ENCODE results near the gene P2RY12. TPM values are rescaled to one million over a fixed set of nuclear protein-coding genes. Genes with fewer than 3 reads are reported as not detected.

The P2RY12 gene
- total and polyA plus RNA-seq, 2 donors (not counting 1 experiment from before 2014, with no cell fraction given), result 0.42 to 0.79 TPM

DNA sequence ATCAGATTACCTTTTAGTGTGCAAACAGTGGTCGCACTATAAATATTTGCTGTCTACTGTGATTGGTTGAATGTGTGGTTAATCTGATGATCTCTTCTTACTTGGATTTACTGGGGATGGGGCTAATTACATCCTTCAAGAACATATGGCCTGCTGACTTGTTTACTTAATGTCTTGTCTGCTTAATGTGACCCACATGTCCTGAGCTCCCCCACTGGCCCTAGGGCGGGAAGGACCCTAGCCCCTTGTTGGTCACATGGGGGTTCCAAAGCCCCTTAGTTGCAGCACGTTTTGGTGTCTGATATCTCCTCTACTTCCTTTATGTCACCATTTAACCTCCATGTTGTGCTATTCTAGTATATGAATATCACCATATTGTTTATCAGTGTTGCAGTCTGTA lies 17.8 kb upstream of the P2RY12 start:
- Histone ChIP-seq H3K79me2 (ENCODE audit: control insufficient read depth, insufficient read depth, low read length) (no peaks in the 10 kb centered on the region), H4K20me1 (ENCODE audit: control insufficient read depth, insufficient read depth, low read length, poor library complexity, severe bottlenecking) (no peaks in the 10 kb centered on the region), H3K4me2 (replicated peaks; ENCODE audit: low read depth, low read length, poor library complexity, severe bottlenecking) (no peak overlapping the region), H2AFZ (ENCODE audit: insufficient read depth, low read depth, low read length, poor library complexity, severe bottlenecking) (no peak overlapping the region), H3K9ac (ENCODE audit: low read length) (no peak overlapping the region), H3K27me3 (replicated peaks in 1 of 4; ENCODE audit: control extremely low read depth in 1 of 4, control insufficient read depth in 3 of 4, insufficient read depth in 4 of 4, low read length in 3 of 4) (no peaks in the 10 kb centered on the region), H3K36me3 (replicated peaks in 1 of 2; ENCODE audit: control extremely low read depth in 1 of 2, control insufficient read depth in 1 of 2, extremely low read depth in 1 of 2, insufficient read depth in 2 of 2, low read length in 1 of 2) (no peaks in the 10 kb centered on the region), H3K4me3 (ENCODE audit: control extremely low read depth in 1 of 5, extremely low read depth in 1 of 5, insufficient read depth in 1 of 5, low read depth in 2 of 5, low read length in 4 of 5) (no peak overlapping the region), H3K27ac (ENCODE audit: low read length in 2 of 2) (no peak overlapping the region), H3K4me1 (ENCODE audit: control insufficient read depth in 2 of 2, insufficient read depth in 2 of 2, low read length in 2 of 2) (peaks cover 0 to 8% of the 10 kb centered on the region in 2 donors), H3K9me3 (ENCODE audit: control extremely low read depth in 1 of 3, control insufficient read depth in 2 of 3, insufficient read depth in 1 of 3, low read length in 2 of 3) (peaks cover 0 to 5% (median 4%) of the 10 kb centered on the region in 3 donors)
- no peak for DNase-seq
- H3K27me3 Mint-ChIP-seq, result no peaks in the 10 kb centered on the region
- ATAC-seq (ENCODE audit: low read depth), result no peak
- WGBS (ENCODE audit: insufficient coverage), result 100% methylated on average over 1 of the region's 3 CpGs
- H3K9me3 Mint-ChIP-seq (ENCODE audit: insufficient read depth), result no peaks in the 10 kb centered on the region
- ChIA-PET POLR2A (no interaction called here), CTCF (interaction anchor here (1.4 kb wide), 1 partner anchor 23 kb away, joined by 4 read pairs; no protein-coding TSS in a partner anchor)
- intact Hi-C loops (cut with micrococcal nuclease), result no loop called here
- H3K4me1 Mint-ChIP-seq, result peaks cover 7% of the 10 kb centered on the region
- no peak overlapping the region for H3K27ac Mint-ChIP-seq
- TF ChIP-seq EZH2 (IDR thresholded peaks at IDR 0.05; ENCODE audit: borderline replicate concordance, insufficient read depth, low read depth, low read length, poor library complexity, severe bottlenecking), result no peak
- TF ChIP-seq, protein P1, sequence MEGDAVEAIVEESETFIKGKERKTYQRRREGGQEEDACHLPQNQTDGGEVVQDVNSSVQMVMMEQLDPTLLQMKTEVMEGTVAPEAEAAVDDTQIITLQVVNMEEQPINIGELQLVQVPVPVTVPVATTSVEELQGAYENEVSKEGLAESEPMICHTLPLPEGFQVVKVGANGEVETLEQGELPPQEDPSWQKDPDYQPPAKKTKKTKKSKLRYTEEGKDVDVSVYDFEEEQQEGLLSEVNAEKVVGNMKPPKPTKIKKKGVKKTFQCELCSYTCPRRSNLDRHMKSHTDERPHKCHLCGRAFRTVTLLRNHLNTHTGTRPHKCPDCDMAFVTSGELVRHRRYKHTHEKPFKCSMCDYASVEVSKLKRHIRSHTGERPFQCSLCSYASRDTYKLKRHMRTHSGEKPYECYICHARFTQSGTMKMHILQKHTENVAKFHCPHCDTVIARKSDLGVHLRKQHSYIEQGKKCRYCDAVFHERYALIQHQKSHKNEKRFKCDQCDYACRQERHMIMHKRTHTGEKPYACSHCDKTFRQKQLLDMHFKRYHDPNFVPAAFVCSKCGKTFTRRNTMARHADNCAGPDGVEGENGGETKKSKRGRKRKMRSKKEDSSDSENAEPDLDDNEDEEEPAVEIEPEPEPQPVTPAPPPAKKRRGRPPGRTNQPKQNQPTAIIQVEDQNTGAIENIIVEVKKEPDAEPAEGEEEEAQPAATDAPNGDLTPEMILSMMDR (IDR thresholded peaks at IDR 0.05), result no peak
- no peak overlapping the region for H3K4me3 Mint-ChIP-seq

DNA sequence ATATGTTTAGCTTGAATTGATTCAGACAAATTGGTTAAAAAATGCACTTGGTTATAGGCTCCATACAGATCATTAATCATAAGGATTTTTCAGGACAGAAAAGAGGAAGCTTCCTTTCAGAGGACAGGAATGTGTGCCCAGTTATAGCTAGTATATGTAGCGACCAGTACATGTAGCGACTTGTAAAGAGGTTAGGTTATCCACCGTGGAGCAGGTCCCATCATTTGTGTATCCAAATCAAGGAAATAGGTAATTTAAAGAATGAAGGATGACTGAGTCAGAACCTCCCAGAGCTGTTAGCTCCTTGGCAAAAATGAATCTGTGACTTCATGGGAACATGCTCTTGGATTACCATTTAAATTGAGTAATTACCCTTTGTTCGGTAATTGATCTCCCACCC lies 15.8 kb upstream of the P2RY12 start:
- H3K4me1 Mint-ChIP-seq, result peaks cover 15% of the 10 kb centered on the region
- peaks cover 0 to 5% (median 4%) of the 10 kb centered on the region in 3 donors for H3K9me3 ChIP-seq (ENCODE audit: control extremely low read depth in 1 of 3, control insufficient read depth in 2 of 3, insufficient read depth in 1 of 3, low read length in 2 of 3)
- H3K9me3 Mint-ChIP-seq (ENCODE audit: insufficient read depth), result no peaks in the 10 kb centered on the region
- H3K9ac ChIP-seq (ENCODE audit: low read length), result no peak overlapping the region
- H3K79me2 ChIP-seq (ENCODE audit: control insufficient read depth, insufficient read depth, low read length), result no peaks in the 10 kb centered on the region
- H4K20me1 ChIP-seq (ENCODE audit: control insufficient read depth, insufficient read depth, low read length, poor library complexity, severe bottlenecking), result no peaks in the 10 kb centered on the region
- H3K27me3 Mint-ChIP-seq, result no peaks in the 10 kb centered on the region
- H2AFZ ChIP-seq (ENCODE audit: insufficient read depth, low read depth, low read length, poor library complexity, severe bottlenecking), result no peak overlapping the region
- CTCF ChIA-PET, result interaction anchor here (0.8 to 2.0 kb wide), 2 partner anchors 13 to 73 kb away, joined by 3 to 4 read pairs; no protein-coding TSS in a partner anchor
- no peaks in the 10 kb centered on the region for H3K36me3 ChIP-seq (replicated peaks in 1 of 2; ENCODE audit: control extremely low read depth in 1 of 2, control insufficient read depth in 1 of 2, extremely low read depth in 1 of 2, insufficient read depth in 2 of 2, low read length in 1 of 2)
- ATAC-seq (ENCODE audit: low read depth) (no peak), DNase-seq (no peak)
- peaks cover 0 to 8% of the 10 kb centered on the region in 2 donors for H3K4me1 ChIP-seq (ENCODE audit: control insufficient read depth in 2 of 2, insufficient read depth in 2 of 2, low read length in 2 of 2)
- H3K27ac Mint-ChIP-seq, result no peak overlapping the region
- H3K27ac ChIP-seq (ENCODE audit: low read length in 2 of 2), result no peak overlapping the region
- no peak overlapping the region for H3K4me2 ChIP-seq (replicated peaks; ENCODE audit: low read depth, low read length, poor library complexity, severe bottlenecking)
- intact Hi-C loops (cut with micrococcal nuclease), result no loop called here
- 96% methylated on average over 3 of the region's 4 CpGs for WGBS (ENCODE audit: insufficient coverage)
- H3K4me3 Mint-ChIP-seq, result no peak overlapping the region
- H3K27me3 ChIP-seq (replicated peaks in 1 of 4; ENCODE audit: control extremely low read depth in 1 of 4, control insufficient read depth in 3 of 4, insufficient read depth in 4 of 4, low read length in 3 of 4), result no peaks in the 10 kb centered on the region
- H3K4me3 ChIP-seq (ENCODE audit: control extremely low read depth in 1 of 5, extremely low read depth in 1 of 5, insufficient read depth in 1 of 5, low read depth in 2 of 5, low read length in 4 of 5), result no peak overlapping the region
- POLR2A ChIA-PET, result no interaction called here
- TF ChIP-seq EZH2 (IDR thresholded peaks at IDR 0.05; ENCODE audit: borderline replicate concordance, insufficient read depth, low read depth, low read length, poor library complexity, severe bottlenecking), result no peak
- TF ChIP-seq, protein P1 (IDR thresholded peaks at IDR 0.05), result no peak
